Activated CD4-positive, alpha-beta memory T cell treated with anti-CD3 and anti-CD28 coated beads for 36 hours (primary cell): Measurements from ENCODE around the gene RALGPS1. TPM values are rescaled to one million over a fixed set of nuclear protein-coding genes. Genes with fewer than 3 reads are reported as not detected.

Source experiments
- CTCF ChIA-PET: fragments of 350-600 bp; sonication (Branson Sonifier 250); formaldehyde crosslinking; loops from one replicate; lab custom pipeline; 2021; ENCODE audit warnings: antibody characterized with exemption, inconsistent platforms; lab: Charles Lee
- POLR2A ChIA-PET: fragments of 350-600 bp; sonication (Branson Sonifier 250); formaldehyde crosslinking; loops from one replicate; lab custom pipeline; 2021; ENCODE audit warnings: antibody characterized with exemption; lab: Charles Lee
- DNase-seq: peaks from one replicate; pipeline ENCODE4 v3.0.0-alpha.2; 2020
- H3K27ac Mint-ChIP-seq: one replicate; pipeline ENCODE4 v1.8.0; 2021; ENCODE audit warnings: mixed read lengths
- H3K27me3 Mint-ChIP-seq: one replicate; pipeline ENCODE4 v1.8.0; 2021; ENCODE audit warnings: mixed read lengths
- H3K36me3 Mint-ChIP-seq: one replicate; pipeline ENCODE4 v1.8.0; 2021; ENCODE audit warnings: mixed read lengths
- H3K4me1 Mint-ChIP-seq: one replicate; pipeline ENCODE4 v1.8.0; 2021; ENCODE audit warnings: low read depth, mixed read lengths
- H3K4me3 Mint-ChIP-seq: one replicate; pipeline ENCODE4 v1.8.0; 2021; ENCODE audit warnings: mild to moderate bottlenecking, mixed read lengths
- H3K9me3 Mint-ChIP-seq: one replicate; pipeline ENCODE4 v1.8.0; 2021; ENCODE audit warnings: mixed read lengths
- intact Hi-C: fragments of 100-400 bp; cut with micrococcal nuclease; formaldehyde crosslinking; loops from one replicate; pipeline ENCODE4 v1.15.1; 2023
- total RNA-seq, 2 experiments: library from RNA; stranded (reverse); gene quantifications; one replicate each; pipeline ENCODE4 v1.2.3, GENCODE V29; 2021

Gene RALGPS1
- total RNA-seq, 2 experiments from 2014 or later, result 2.1 to 3.1 TPM

DNA sequence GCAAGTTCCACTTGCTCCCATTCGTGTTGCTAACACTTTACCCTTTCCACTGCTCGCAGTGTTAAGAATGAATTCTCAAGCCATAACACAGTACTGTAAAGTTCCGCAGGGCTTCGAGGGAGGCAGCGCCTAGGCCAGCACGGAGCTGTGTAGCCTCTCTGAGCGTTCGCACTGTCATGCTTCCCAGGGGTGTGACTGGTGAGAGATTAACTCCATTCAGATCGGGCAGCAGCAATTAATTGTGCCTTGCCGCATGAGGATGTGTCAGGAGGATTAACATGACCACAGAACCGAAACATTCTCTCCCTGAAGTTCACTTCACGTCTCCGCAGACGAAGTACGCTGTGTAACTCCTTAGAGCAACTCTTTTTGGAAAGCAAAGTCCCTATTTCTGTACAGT lies 30.9 kb upstream of the RALGPS1 start:
- intact Hi-C loops, result no loop called here
- H3K9me3 Mint-ChIP-seq, result no peaks in the 10 kb centered on the region
- H3K27me3 Mint-ChIP-seq, result no peaks in the 10 kb centered on the region
- POLR2A ChIA-PET, result no interaction called here
- H3K36me3 Mint-ChIP-seq, result peaks cover 16% of the 10 kb centered on the region
- H3K4me1 Mint-ChIP-seq, result no peaks in the 10 kb centered on the region
- no peak overlapping the region for H3K4me3 Mint-ChIP-seq
- H3K27ac Mint-ChIP-seq, result no peak overlapping the region
- DNase-seq, result no peak
- CTCF ChIA-PET, result no interaction called here

DNA sequence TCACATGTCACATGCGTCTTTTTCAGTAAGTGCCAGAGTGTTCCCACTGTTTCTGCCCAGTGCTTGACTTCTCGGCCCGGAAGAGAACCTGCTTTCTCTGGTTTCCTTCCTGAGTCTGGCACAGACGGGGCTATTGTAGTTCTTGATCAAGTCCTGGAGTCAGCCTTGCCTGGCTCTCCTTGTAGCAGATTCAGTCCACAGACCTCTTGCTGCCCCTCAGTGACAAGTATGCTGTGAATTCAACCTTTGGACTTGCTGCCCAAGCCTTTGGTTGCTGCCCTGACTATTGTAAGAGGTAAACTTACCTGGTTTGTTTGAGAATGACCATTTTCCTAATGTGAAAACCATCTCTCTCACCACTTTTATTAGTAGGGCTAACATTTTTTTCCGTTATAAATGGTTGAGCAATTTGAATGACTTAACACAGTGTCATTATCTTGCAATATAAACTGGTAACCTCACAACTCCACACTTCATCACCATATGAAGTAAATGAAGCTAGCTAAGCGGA lies 29.4 kb upstream of the RALGPS1 start:
- Mint-ChIP-seq H3K27ac (no peak overlapping the region), H3K27me3 (no peaks in the 10 kb centered on the region), H3K9me3 (no peaks in the 10 kb centered on the region), H3K36me3 (peaks cover 8% of the 10 kb centered on the region), H3K4me1 (no peaks in the 10 kb centered on the region), H3K4me3 (no peak overlapping the region)
- intact Hi-C loops, result no loop called here
- ChIA-PET CTCF (no interaction called here), POLR2A (no interaction called here)
- no peak for DNase-seq

DNA sequence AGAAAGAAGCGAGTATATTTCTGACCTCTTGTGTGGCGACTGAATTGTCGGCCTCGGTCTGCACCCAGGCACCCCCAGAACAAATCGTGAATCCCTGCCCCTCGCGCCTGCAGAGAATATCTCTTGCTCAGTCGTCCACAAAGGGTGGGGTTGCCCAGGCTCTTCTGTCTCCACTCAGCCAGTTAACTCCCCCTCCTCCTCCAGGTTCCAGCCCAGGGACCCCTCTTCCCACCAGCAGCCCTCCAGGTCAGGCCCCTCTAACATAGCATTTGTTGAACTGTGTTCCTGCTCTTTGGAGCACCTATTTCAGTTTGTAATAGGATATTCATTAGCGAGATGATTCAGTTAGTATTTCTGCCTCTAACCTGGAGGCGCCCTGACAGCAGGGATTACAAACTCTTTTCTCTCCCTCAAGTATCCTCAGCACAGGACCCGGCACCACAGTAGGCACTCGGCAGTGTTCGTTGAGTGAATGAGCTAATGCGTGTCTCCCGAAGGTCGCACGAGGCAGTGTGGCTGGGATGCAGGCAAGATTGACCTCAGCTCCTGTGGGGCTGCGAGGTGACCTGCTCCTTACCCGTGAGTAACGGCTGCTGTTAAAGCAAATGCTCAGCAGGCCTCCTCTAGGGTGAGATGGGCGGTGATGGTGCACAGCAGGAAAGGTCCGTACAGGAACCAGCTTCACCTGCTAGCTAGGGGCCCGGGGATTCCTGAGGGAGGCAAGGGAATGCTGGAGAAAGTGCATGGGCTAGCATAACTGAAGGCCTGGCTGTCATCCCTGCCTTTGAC lies 28.4 kb upstream of the RALGPS1 start:
- Mint-ChIP-seq H3K27ac (no peak overlapping the region), H3K27me3 (no peaks in the 10 kb centered on the region), H3K4me3 (no peak overlapping the region), H3K9me3 (no peaks in the 10 kb centered on the region), H3K4me1 (no peaks in the 10 kb centered on the region), H3K36me3 (peaks cover 2% of the 10 kb centered on the region)
- no peak for DNase-seq
- ChIA-PET POLR2A (no interaction called here), CTCF (no interaction called here)
- intact Hi-C loops, result no loop called here

DNA sequence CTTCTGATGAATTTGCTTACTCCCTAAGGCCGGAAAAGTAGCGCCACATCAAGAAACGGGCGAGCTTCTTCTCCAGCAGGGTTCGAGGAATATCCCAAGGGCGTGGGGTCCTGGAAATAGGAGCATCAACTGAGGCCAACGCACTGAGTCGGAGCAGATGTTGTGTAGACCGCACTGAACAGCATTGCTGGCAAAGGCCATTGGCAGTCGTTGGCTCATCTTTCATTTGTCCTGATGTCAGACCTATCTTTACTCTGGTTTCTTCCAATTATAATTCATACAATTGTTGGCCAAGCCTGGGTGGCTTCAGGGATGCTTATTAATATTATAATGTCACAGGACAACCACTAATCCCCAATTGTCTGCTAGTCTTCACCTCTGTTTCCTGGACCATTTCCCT lies 27.7 kb upstream of the RALGPS1 start:
- H3K27me3 Mint-ChIP-seq, result no peaks in the 10 kb centered on the region
- no peaks in the 10 kb centered on the region for H3K4me1 Mint-ChIP-seq
- peaks cover 2% of the 10 kb centered on the region for H3K36me3 Mint-ChIP-seq
- ChIA-PET POLR2A (no interaction called here), CTCF (no interaction called here)
- no peak overlapping the region for H3K4me3 Mint-ChIP-seq
- DNase-seq, result no peak
- no peaks in the 10 kb centered on the region for H3K9me3 Mint-ChIP-seq
- no peak overlapping the region for H3K27ac Mint-ChIP-seq
- intact Hi-C loops, result no loop called here

DNA sequence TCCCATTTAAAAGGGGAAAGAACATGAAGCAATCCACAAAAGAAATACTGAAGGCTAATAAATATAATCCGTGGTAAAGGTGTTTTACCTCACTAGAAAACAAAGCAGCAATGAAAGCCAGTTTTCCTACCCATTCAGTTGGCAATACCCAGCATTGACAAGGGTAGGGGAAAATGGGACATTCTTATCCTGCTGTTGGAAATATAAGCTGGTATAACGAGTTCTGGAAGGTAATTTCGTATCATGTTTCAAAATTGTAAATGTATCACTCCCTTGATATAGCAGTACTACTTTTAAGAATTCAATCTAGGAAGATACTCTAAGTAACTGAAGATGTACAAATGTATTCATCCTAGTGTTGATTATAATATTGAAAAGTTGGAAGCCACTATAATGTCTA lies 22.9 kb upstream of the RALGPS1 start:
- Mint-ChIP-seq H3K4me1 (peaks cover 1% of the 10 kb centered on the region), H3K27me3 (no peaks in the 10 kb centered on the region), H3K9me3 (no peaks in the 10 kb centered on the region), H3K27ac (no peak overlapping the region), H3K36me3 (no peaks in the 10 kb centered on the region), H3K4me3 (no peak overlapping the region)
- ChIA-PET CTCF (no interaction called here), POLR2A (no interaction called here)
- no peak for DNase-seq
- intact Hi-C loops, result no loop called here

DNA sequence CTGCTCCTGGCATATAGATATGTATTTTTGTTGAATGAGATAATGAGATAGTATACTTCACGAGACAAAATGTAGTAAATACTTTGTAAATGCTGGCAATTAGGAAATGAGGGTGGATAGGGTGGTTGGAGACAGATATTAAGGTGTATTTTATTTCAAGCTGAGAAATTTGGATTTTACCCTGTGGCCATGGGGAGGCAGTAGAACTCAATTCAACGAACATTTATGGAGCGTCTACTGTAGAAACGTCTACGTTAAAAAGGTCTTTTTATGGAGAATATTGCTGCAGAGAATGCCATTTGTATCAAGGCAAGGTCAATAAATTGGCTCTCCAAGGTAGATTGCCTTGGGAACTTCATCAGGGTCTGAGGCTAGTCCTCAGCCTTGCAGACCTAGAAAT lies 21.5 kb upstream of the RALGPS1 start:
- H3K4me3 Mint-ChIP-seq, result no peak overlapping the region
- intact Hi-C loops, result no loop called here
- H3K27me3 Mint-ChIP-seq, result peaks cover 6% of the 10 kb centered on the region
- peaks cover 1% of the 10 kb centered on the region for H3K4me1 Mint-ChIP-seq
- no peak for DNase-seq
- no peaks in the 10 kb centered on the region for H3K36me3 Mint-ChIP-seq
- no peaks in the 10 kb centered on the region for H3K9me3 Mint-ChIP-seq
- ChIA-PET CTCF (interaction anchor here (1.2 kb wide), 1 partner anchor 24 kb away, joined by 3 read pairs; no protein-coding TSS in a partner anchor), POLR2A (no interaction called here)
- no peak overlapping the region for H3K27ac Mint-ChIP-seq

DNA sequence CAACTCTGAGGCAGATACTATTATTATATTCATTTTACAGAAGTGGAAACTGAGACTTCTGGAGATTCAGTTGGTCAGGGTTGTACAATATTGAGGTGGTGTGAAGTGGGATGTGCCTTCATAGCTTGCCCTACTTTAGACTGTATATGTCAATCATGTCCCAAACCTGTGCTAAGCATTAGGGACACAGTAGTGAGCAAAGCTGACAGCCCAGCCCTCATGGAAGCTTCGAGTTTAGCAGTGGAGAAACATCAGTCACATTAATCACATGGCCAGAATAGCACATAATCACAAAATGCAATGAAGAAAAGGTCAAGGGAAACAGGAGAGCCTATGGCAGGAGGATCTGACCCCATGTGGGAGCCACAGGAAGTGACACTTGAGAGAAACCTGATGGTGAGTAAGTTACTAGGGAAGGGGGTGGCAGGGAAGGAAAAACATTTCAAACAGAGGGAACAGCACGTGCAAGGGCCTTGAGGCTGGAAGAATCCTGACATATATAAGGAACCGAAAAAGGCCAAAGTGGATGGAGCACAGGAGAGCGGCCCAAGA lies 20.5 kb upstream of the RALGPS1 start:
- intact Hi-C loops, result no loop called here
- H3K36me3 Mint-ChIP-seq, result no peaks in the 10 kb centered on the region
- POLR2A ChIA-PET, result no interaction called here
- H3K27ac Mint-ChIP-seq, result no peak overlapping the region
- CTCF ChIA-PET, result interaction anchor here (1.2 kb wide), 1 partner anchor 23 kb away, joined by 3 read pairs; no protein-coding TSS in a partner anchor
- no peak for DNase-seq
- no peaks in the 10 kb centered on the region for H3K9me3 Mint-ChIP-seq
- H3K4me1 Mint-ChIP-seq, result peaks cover 1% of the 10 kb centered on the region
- H3K27me3 Mint-ChIP-seq, result peaks cover 6% of the 10 kb centered on the region
- no peak overlapping the region for H3K4me3 Mint-ChIP-seq

DNA sequence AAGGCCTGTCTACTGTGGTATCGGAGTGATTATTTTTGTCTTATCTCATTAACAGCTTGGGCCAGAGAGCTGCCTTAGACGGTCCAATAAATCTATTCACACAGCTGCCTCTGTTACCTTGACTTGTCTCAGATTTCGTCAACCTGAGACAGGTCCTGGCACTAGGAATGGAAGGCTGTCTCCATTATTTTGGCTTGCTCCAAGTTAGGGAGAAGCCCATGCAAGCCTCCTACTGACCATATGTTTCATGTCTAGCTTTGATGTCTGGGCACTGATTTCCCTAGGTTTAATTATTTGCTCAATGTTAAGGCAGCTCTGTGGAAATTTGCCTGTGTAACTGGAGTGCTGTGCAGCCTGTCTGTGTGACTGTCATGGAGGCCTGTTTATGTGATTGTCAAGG lies 12.4 kb upstream of the RALGPS1 start:
- no peak overlapping the region for H3K27ac Mint-ChIP-seq
- intact Hi-C loops, result no loop called here
- CTCF ChIA-PET, result no interaction called here
- POLR2A ChIA-PET, result interaction anchor here (0.6 kb wide), 1 partner anchor 352 kb away, joined by 3 read pairs; no protein-coding TSS in a partner anchor
- H3K4me1 Mint-ChIP-seq, result no peaks in the 10 kb centered on the region
- H3K36me3 Mint-ChIP-seq, result peaks cover 4% of the 10 kb centered on the region
- peaks cover 10% of the 10 kb centered on the region for H3K9me3 Mint-ChIP-seq
- H3K27me3 Mint-ChIP-seq, result peaks cover 3% of the 10 kb centered on the region
- no peak for DNase-seq
- no peak overlapping the region for H3K4me3 Mint-ChIP-seq

DNA sequence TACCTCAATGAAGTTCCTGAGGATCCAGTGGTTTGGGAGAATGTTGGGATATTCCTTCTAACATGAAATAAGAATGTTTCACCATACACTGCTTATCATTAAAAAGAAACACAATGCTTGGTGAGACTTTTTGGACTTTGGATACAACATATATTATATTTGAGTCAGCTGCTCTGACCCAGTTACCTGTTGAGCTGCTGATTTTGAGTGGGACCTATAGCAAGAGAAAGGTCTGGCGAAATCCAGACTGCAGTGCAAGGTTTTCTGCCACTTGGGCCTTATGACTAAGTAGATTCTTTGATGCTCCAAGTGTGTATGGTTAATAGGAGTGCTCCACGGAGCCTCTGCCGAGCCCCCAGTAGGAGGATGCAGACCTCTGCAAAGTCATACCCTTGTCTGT lies 10.0 kb upstream of the RALGPS1 start:
- CTCF ChIA-PET, result no interaction called here
- Mint-ChIP-seq H3K4me1 (no peaks in the 10 kb centered on the region), H3K27ac (no peak overlapping the region), H3K9me3 (peaks cover 10% of the 10 kb centered on the region), H3K27me3 (no peaks in the 10 kb centered on the region), H3K36me3 (peaks cover 4% of the 10 kb centered on the region), H3K4me3 (no peak overlapping the region)
- DNase-seq, result no peak
- POLR2A ChIA-PET, result no interaction called here
- intact Hi-C loops, result no loop called here

DNA sequence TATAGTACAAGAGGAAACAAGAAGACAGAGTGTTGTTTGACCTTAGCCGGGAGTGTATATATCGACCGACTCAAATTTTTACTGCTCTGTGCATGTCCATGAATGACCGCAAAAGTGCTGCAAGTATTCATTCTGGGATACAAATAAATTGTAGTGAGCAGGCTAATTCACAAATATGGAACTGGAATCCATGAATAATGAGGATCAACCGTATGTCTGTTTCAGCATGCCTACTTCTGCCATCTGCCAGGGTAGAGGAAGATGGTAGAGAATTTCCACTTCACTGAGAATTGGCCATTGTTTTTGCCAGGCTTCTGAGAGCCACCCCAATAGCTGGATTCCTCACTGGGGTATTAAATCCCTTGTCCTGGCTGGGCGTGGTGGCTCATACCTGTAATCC lies 8.5 kb upstream of the RALGPS1 start:
- no peak overlapping the region for H3K27ac Mint-ChIP-seq
- intact Hi-C loops, result no loop called here
- no peaks in the 10 kb centered on the region for H3K4me1 Mint-ChIP-seq
- H3K27me3 Mint-ChIP-seq, result no peaks in the 10 kb centered on the region
- H3K36me3 Mint-ChIP-seq, result peaks cover 2% of the 10 kb centered on the region
- H3K4me3 Mint-ChIP-seq, result no peak overlapping the region
- H3K9me3 Mint-ChIP-seq, result peaks cover 7% of the 10 kb centered on the region
- ChIA-PET CTCF (no interaction called here), POLR2A (no interaction called here)
- no peak for DNase-seq

DNA sequence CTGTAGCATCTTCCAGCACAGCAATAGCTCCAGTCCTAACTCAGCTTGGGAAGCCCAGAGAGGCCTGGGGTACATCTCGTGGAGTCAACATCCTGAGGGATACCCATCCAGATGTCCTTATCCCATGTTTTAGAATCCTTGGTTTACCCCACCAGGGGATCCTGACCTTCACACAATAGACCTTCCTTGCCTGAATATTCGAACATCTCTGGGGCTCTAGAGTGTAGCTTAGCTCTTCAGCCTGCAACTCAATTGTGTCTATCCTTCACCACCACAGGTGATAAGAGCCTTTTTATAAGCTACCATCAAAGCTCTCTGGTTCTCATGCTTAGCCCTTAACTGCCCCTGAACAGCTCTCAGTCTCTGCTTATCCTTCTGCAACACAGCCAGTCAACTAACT lies 7.5 kb upstream of the RALGPS1 start:
- Mint-ChIP-seq H3K36me3 (no peaks in the 10 kb centered on the region), H3K4me1 (no peaks in the 10 kb centered on the region), H3K27ac (no peak overlapping the region), H3K27me3 (no peaks in the 10 kb centered on the region), H3K4me3 (no peak overlapping the region), H3K9me3 (no peaks in the 10 kb centered on the region)
- DNase-seq, result no peak
- CTCF ChIA-PET, result no interaction called here
- intact Hi-C loops, result no loop called here
- POLR2A ChIA-PET, result no interaction called here

DNA sequence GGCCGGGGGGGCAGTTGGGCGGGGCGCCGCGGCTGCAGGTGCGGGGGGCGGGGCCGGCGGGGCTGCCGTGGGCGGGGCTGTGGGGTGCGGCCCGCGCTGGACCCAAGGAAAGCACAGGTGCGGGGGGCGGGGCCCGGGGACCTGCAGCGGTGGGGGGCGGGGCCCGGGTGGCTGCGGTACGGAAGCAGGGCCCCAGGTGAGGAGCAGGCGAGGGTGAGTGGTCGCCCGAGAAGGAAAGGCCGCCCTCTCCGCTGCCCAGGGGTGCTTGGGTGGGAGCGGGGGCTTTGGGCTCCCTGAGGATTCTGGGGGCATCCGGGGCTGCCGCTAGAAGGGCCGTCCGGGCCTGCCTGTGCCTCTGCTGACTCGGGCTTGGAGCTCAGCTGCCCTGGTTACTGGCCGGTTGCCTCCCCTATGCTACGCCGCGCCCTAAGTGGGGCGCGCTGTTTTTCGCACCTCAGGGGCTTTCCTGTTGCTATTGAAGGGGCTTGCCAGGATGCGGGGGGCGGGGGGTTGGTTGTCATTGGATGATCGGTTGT lies 767 bp downstream of the RALGPS1 start:
- H3K4me3 Mint-ChIP-seq, result peak overlapping the region; percentile 59
- CTCF ChIA-PET, result interaction anchor here (1.0 kb wide), 1 partner anchor 15 kb away, joined by 3 read pairs; no protein-coding TSS in a partner anchor
- no peak overlapping the region for H3K27ac Mint-ChIP-seq
- H3K27me3 Mint-ChIP-seq, result no peaks in the 10 kb centered on the region
- H3K36me3 Mint-ChIP-seq, result no peaks in the 10 kb centered on the region
- peak; percentile 53 for DNase-seq
- H3K4me1 Mint-ChIP-seq, result peaks cover 6% of the 10 kb centered on the region
- intact Hi-C loops, result no loop called here
- POLR2A ChIA-PET, result no interaction called here
- H3K9me3 Mint-ChIP-seq, result no peaks in the 10 kb centered on the region
